HFFc6 (cell line): ENCODE results near the gene HK3. TPM values are rescaled to one million over a fixed set of nuclear protein-coding genes. Genes with fewer than 3 reads are reported as not detected.

ENCODE experiments used
- DNase-seq: peaks from one replicate; pipeline ENCODE4 v3.0.0-alpha.2; 2018
- H3K27ac Mint-ChIP-seq: 2 replicates; pipeline ENCODE4 v1.8.0; 2020; ENCODE audit warnings: mild to moderate bottlenecking, mixed read lengths
- H3K27me3 Mint-ChIP-seq: 2 replicates; pipeline ENCODE4 v1.8.0; 2021; ENCODE audit warnings: mild to moderate bottlenecking, moderate library complexity, mixed read lengths; ENCODE audit not compliant: insufficient read depth
- H3K36me3 Mint-ChIP-seq: 2 replicates; pipeline ENCODE4 v1.8.0; 2021; ENCODE audit warnings: low read depth, mixed read lengths
- H3K4me1 Mint-ChIP-seq: 2 replicates; pipeline ENCODE4 v1.8.0; 2020; ENCODE audit warnings: low read depth, mixed read lengths
- H3K4me3 Mint-ChIP-seq: 2 replicates; pipeline ENCODE4 v1.8.0; 2020; ENCODE audit warnings: mild to moderate bottlenecking, moderate library complexity, mixed read lengths
- H3K9me3 Mint-ChIP-seq: 2 replicates; pipeline ENCODE4 v1.8.0; 2020; ENCODE audit warnings: mild to moderate bottlenecking, mixed read lengths
- total RNA-seq, 6 experiments: library from RNA; stranded (reverse); fragmentation: NEBNext Ultra II Directional; extraction: Animal tissue kit (Norgen Biotek cat#: 25700); gene quantifications; 2 replicates in 1 of 6; 3 replicates in 5 of 6; pipeline ENCODE4 v1.2.3, GENCODE V29; 2021
- TF ChIP-seq, protein P1 (sequence below): fragments of 200-600 bp; sonication (generic); IDR thresholded peaks from 2 replicates; pipeline ENCODE4 v1.5.0; 2021; ENCODE audit warnings: antibody characterized with exemption, mild to moderate bottlenecking

HK3 gene
- total RNA-seq, 6 experiments from 2014 or later = not detected

DNA sequence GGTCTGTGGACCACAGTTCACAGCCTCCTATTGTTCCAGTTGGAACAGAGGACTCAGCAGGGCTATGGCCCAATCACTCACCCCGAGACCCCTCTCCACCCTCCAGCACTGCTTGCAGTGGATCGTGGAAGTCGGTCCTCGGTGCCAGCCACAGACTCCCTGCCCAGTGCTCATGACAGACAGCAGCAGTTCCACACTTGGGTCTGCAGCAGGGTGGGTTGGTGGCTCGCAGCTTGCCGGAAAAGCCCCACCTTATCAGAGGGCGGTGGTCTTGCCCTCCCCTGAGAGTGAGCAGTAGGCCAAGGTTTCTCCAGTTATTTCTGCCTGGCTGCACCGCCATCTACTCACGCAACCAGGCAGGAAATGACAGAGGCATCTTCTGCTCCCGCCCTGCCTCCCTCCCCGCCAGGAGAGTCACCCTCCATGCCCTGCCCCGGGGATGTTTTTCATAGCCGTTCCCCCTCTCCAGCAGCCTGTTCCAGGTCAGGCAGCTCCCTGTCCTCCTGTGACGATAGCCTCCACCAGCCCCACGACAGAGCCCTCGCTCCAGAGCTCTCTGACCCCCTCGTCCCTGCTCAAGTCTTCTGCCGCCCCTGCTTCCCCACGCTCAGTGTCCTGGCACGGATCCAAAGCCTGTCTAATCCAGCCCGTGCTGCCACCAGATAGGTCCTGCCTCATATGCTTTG lies 54.3 kb downstream of the HK3 start:
- DNase-seq = peak; percentile 17
- Mint-ChIP-seq H3K4me1 (peaks cover 8% of the 10 kb centered on the region), H3K4me3 (peak overlapping the region; percentile 64; the same call in 1 of the 2 replicates), H3K27ac (no peak overlapping the region), H3K27me3 (peaks cover 37% of the 10 kb centered on the region), H3K36me3 (no peaks in the 10 kb centered on the region), H3K9me3 (no peaks in the 10 kb centered on the region)
- TF ChIP-seq, protein P1, sequence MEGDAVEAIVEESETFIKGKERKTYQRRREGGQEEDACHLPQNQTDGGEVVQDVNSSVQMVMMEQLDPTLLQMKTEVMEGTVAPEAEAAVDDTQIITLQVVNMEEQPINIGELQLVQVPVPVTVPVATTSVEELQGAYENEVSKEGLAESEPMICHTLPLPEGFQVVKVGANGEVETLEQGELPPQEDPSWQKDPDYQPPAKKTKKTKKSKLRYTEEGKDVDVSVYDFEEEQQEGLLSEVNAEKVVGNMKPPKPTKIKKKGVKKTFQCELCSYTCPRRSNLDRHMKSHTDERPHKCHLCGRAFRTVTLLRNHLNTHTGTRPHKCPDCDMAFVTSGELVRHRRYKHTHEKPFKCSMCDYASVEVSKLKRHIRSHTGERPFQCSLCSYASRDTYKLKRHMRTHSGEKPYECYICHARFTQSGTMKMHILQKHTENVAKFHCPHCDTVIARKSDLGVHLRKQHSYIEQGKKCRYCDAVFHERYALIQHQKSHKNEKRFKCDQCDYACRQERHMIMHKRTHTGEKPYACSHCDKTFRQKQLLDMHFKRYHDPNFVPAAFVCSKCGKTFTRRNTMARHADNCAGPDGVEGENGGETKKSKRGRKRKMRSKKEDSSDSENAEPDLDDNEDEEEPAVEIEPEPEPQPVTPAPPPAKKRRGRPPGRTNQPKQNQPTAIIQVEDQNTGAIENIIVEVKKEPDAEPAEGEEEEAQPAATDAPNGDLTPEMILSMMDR = no peak

DNA sequence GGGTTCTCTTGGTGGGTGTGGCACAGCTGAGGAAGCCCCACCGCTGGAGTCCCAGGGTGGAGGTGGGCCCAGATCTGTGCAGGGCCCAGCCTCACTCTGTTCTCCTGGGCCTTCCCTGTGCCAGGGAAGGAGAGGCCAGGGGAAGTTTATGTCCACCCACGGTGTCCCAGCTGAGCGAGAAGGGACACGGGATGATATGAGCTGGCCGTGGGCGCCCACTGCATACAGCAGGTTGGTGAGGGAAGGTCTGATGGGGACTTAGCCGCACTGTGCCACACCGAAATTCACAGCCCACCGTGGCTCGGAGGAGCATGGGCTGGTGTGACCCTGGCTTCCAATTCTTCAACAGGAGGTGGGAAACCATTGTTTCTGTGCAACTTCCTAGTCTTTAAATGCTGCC lies 54.9 kb downstream of the HK3 start:
- Mint-ChIP-seq H3K4me3 (no peak overlapping the region), H3K36me3 (no peaks in the 10 kb centered on the region), H3K4me1 (peaks cover 8% of the 10 kb centered on the region), H3K27ac (no peak overlapping the region), H3K27me3 (peaks cover 35% of the 10 kb centered on the region), H3K9me3 (no peaks in the 10 kb centered on the region)
- TF ChIP-seq, protein P1 = no peak
- DNase-seq = no peak

DNA sequence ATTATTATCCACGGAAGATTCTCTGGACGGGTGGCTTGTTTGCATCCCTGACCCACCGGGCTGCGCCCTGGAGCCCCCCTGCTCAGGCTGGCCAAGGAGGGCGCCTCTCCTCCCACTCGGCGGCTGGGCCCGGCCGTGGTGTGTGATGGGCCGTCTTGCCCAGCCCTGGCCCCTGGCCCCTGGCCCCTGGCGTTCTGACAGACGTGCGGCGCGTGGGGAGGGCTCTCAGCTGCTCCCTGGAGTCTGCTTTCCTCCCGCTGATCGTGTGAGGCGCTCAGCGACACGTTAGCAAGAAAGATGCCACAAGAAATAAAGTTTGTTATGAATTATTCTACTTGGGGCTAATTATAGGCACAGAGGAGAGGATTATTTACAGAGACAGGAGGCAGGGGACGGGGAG lies 55.5 kb downstream of the HK3 start:
- H3K27ac Mint-ChIP-seq = no peak overlapping the region
- H3K9me3 Mint-ChIP-seq = no peaks in the 10 kb centered on the region
- no peak overlapping the region for H3K4me3 Mint-ChIP-seq
- no peaks in the 10 kb centered on the region for H3K36me3 Mint-ChIP-seq
- H3K4me1 Mint-ChIP-seq = peaks cover 8% of the 10 kb centered on the region
- H3K27me3 Mint-ChIP-seq = peaks cover 38% of the 10 kb centered on the region
- DNase-seq = no peak
- TF ChIP-seq, protein P1 = no peak

DNA sequence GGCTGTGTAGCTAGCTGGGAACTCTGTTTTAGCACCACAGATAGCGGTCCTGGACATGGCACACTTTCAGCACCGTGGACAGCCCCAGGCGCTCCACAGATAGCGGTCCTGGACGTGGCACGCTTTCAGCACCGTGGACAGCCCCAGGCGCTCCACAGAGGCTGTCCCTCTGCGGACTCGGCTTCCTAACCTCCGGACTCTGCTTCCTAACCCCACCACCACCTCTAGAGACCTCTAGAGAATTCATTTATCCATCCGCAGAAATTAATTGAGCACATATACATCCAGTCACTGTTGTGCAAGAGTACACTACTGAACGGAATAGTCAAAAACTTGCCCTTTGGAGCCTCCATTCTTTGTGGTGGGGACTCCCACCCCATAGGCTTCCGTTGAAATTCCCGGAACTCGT lies 61.4 kb downstream of the HK3 start:
- H3K27me3 Mint-ChIP-seq = peaks cover 56% of the 10 kb centered on the region
- H3K27ac Mint-ChIP-seq = no peak overlapping the region
- no peaks in the 10 kb centered on the region for H3K36me3 Mint-ChIP-seq
- TF ChIP-seq, protein P1 = no peak
- no peak overlapping the region for H3K4me3 Mint-ChIP-seq
- no peaks in the 10 kb centered on the region for H3K9me3 Mint-ChIP-seq
- DNase-seq = peak; percentile 77
- H3K4me1 Mint-ChIP-seq = no peaks in the 10 kb centered on the region

DNA sequence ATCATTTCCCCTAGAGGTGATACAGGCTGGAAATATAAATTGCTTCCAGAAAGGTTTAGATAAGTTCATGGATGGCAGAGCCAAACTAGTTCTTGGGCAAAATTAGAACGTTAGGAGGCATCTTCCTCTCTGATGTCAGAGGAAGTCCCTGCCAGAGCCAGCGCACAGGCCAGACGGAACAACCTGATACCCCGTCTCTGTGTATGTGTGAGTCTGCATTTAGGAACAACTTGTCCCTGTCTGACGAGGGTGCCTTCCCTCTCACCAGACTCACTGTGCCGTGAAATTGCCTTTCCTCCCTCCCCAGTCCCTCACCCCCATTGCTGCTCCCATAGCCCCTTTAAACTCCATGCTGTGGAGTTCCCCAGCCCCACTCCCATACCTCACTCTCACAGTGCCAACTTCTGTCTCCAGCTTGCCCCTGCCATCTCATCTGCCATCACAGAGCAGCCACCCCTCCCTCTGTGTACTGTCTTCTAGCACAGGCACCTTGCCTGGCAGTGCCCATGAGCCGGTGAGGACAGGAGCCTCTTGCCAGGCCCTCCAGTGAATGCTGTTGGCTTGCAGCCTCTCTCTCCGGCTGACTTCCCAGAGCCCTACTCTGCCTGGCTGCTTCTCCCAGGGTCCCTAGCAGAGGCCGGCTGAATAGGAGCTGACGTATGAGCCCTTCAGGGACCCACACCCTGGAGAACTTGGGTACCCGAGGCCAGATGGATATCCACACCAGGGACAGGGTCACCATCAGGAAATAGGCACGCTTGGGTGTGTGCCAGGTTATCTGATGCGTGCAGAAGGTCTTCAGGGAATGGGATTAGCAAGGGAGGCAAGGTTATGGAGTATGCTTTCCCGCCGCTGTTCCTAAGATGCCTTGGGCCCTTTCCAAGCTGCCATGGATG lies 62.1 kb downstream of the HK3 start:
- Mint-ChIP-seq H3K27me3 (peaks cover 58% of the 10 kb centered on the region), H3K4me3 (no peak overlapping the region), H3K4me1 (no peaks in the 10 kb centered on the region), H3K9me3 (no peaks in the 10 kb centered on the region), H3K36me3 (no peaks in the 10 kb centered on the region), H3K27ac (no peak overlapping the region)
- no peak for DNase-seq
- TF ChIP-seq, protein P1 = no peak
